MCF 10A (cell line): ENCODE data around the gene PIAS3. TPM values are rescaled to one million over a fixed set of nuclear protein-coding genes. Genes with fewer than 3 reads are reported as not detected.
"Not testable (repeated sequence)": the region's sequence is repeated elsewhere in the genome, so short reads cannot be mapped to it uniquely, and the experiment has no call there.

ENCODE experiments used
- BruUV-seq: library from RNA; stranded (reverse); fragments of 400-500 nt; replicated peaks from 2 replicates; lab custom pipeline; 2021; lab: Mats Ljungman, UMichigan
- CTCF ChIA-PET: fragments of 300-600 bp; sonication (Branson Sonifier 250); formaldehyde crosslinking; extraction: SDS; loops from one replicate; lab custom pipeline; 2021; ENCODE audit warnings: antibody characterized with exemption, inconsistent platforms; lab: Yijun Ruan, JAX
- POLR2A ChIA-PET: fragments of 300-600, 350-650 bp; sonication (Branson Sonifier 250); formaldehyde crosslinking; extraction: SDS; loops from one replicate; lab custom pipeline; 2020; ENCODE audit warnings: antibody characterized with exemption, inconsistent platforms; lab: Yijun Ruan, JAX
- DNase-seq: peaks from one replicate; pipeline ENCODE4 v3.0.0-alpha.2; 2018; ENCODE audit not compliant: unreplicated experiment
- H3K27ac Mint-ChIP-seq: one replicate; pipeline ENCODE4 v1.8.0; 2022; ENCODE audit warnings: mild to moderate bottlenecking, low read depth, mixed read lengths; ENCODE audit not compliant: unreplicated experiment
- H3K27me3 Mint-ChIP-seq: one replicate; pipeline ENCODE4 v1.8.0; 2022; ENCODE audit warnings: mixed read lengths; ENCODE audit not compliant: insufficient read depth, unreplicated experiment
- H3K36me3 Mint-ChIP-seq: one replicate; pipeline ENCODE4 v1.8.0; 2022; ENCODE audit warnings: mild to moderate bottlenecking, moderate library complexity, mixed read lengths; ENCODE audit not compliant: insufficient read depth, unreplicated experiment
- H3K4me1 Mint-ChIP-seq: one replicate; pipeline ENCODE4 v1.8.0; 2022; ENCODE audit warnings: mixed read lengths; ENCODE audit not compliant: insufficient read depth, unreplicated experiment
- H3K4me3 Mint-ChIP-seq: one replicate; pipeline ENCODE4 v1.8.0; 2022; ENCODE audit warnings: mild to moderate bottlenecking, moderate library complexity, mixed read lengths; ENCODE audit not compliant: unreplicated experiment
- H3K9me3 Mint-ChIP-seq: one replicate; pipeline ENCODE4 v1.8.0; 2022; ENCODE audit warnings: mixed read lengths; ENCODE audit not compliant: unreplicated experiment
- intact Hi-C: fragments of 100-400 bp; cut with micrococcal nuclease; formaldehyde crosslinking; loops from 2 replicates; pipeline ENCODE4 v1.14.1; 2022
- total RNA-seq: library from RNA; stranded (reverse); gene quantifications from 2 replicates; pipeline ENCODE4 v1.2.3, GENCODE V29; 2022
- TF ChIP-seq, protein P1 (sequence below): fragments of 200-600 bp; IDR thresholded peaks from one replicate; pipeline ENCODE4 v1.8.0; 2022; ENCODE audit warnings: antibody characterized with exemption, mild to moderate bottlenecking; ENCODE audit not compliant: unreplicated experiment

The PIAS3 gene
- total RNA-seq, 1 experiment from 2014 or later: 34.3 TPM

DNA sequence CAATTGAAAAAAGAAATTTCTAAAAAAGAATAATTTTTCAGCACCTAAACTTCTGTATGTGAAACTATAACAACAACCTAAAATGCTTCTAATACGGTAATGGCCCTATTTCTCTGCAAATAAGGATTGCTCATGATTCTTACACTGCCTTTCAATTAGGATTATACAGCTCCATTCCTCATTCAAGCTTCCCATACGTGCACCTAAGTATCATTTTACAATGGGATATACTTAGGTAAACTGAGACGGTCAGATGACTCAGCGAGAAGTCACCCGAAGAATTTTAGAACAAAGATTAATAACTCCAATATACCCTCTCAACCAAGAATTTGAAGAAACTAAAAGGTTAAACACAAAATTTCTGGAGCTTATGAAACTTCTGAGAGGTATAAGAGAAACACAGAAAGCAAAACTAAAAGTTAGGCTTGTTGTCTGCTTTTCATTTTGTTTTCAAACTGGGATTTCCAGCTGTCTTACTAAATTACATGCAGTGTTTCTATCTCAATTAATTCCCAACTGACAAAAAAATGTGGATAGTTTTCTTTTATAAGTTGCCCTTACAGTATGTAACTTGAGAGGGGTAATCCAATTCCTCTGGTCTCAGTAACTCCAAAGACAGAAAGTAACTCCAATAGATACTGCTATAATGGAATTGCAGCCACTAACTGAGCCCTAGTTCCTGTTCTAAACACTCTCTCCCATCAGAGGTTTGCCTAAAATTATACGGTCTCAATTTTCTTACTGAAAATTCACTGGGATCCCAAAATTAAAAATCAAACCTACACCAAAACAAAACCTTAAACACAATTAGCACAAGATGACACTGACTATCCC, 45.7 kb downstream of the PIAS3 start:
- DNase-seq, CTCF ChIA-PET, H3K36me3 Mint-ChIP-seq, H3K4me3 Mint-ChIP-seq, intact Hi-C loops, H3K4me1 Mint-ChIP-seq, H3K9me3 Mint-ChIP-seq, H3K27ac Mint-ChIP-seq, BruUV-seq, POLR2A ChIA-PET, H3K27me3 Mint-ChIP-seq: not testable (repeated sequence)

DNA sequence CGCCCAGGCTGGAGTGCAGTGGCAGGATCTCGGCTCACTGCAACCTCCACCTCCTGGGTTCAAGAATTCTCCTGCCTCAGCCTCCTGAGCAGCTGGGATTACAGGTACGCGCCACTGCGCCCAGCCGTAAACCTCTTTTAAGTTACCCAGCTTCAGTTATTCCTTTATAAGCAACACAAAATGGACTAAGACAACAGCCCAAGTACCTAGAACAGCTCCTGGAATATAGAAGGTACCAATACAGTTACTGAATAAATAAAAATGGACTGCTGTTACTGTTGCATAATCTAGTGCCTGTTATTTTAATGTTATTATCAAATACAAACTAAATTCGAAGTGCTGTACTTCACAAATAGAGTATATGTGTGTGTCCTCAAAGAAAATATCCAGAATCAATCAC, 52.0 kb downstream of the PIAS3 start:
- no peaks in the 10 kb centered on the region for H3K27me3 Mint-ChIP-seq
- no peaks in the 10 kb centered on the region for H3K36me3 Mint-ChIP-seq
- ChIA-PET CTCF (no interaction called here), POLR2A (interaction anchor here (1.4 to 7.2 kb wide), 4 partner anchors 11 to 157 kb away, joined by 4 to 46 read pairs (median 4); partner anchors contain the start of genes ANKRD34A, POLR3C, POLR3GL and RNF115)
- no peak overlapping the region for H3K4me3 Mint-ChIP-seq
- no TSS peak for BruUV-seq
- H3K4me1 Mint-ChIP-seq: peaks cover 25% of the 10 kb centered on the region
- no peak for DNase-seq
- H3K27ac Mint-ChIP-seq: no peak overlapping the region
- intact Hi-C loops: no loop called here
- TF ChIP-seq, protein P1, sequence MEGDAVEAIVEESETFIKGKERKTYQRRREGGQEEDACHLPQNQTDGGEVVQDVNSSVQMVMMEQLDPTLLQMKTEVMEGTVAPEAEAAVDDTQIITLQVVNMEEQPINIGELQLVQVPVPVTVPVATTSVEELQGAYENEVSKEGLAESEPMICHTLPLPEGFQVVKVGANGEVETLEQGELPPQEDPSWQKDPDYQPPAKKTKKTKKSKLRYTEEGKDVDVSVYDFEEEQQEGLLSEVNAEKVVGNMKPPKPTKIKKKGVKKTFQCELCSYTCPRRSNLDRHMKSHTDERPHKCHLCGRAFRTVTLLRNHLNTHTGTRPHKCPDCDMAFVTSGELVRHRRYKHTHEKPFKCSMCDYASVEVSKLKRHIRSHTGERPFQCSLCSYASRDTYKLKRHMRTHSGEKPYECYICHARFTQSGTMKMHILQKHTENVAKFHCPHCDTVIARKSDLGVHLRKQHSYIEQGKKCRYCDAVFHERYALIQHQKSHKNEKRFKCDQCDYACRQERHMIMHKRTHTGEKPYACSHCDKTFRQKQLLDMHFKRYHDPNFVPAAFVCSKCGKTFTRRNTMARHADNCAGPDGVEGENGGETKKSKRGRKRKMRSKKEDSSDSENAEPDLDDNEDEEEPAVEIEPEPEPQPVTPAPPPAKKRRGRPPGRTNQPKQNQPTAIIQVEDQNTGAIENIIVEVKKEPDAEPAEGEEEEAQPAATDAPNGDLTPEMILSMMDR: no peak
- H3K9me3 Mint-ChIP-seq: no peaks in the 10 kb centered on the region

DNA sequence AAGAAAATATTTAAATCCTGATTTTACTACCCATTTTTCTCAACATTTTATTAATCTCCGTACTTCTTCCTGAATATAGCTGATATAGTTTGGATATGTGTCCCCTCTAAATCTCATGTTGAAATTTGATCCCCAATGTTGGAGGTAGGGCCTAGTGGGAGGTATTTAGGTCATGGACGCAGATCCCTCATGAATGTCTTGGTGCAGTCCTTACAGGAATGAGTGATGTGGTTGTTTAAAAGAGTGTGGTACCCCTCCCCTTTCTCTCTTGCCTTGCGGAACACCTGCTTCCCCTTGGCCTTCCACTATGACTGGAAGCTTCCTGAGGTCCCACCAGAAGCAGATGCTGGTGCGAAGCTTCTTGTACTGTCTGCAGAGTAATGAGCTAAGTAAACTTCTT, 52.5 kb downstream of the PIAS3 start:
- intact Hi-C loops: no loop called here
- CTCF ChIA-PET: interaction anchor here (0.6 to 1.0 kb wide), 2 partner anchors 10 to 11 kb away, joined by 3 to 5 read pairs; no protein-coding TSS in a partner anchor
- BruUV-seq: no TSS peak
- no peaks in the 10 kb centered on the region for H3K9me3 Mint-ChIP-seq
- H3K27me3 Mint-ChIP-seq: no peaks in the 10 kb centered on the region
- H3K4me1 Mint-ChIP-seq: peaks cover 26% of the 10 kb centered on the region
- no peak overlapping the region for H3K27ac Mint-ChIP-seq
- POLR2A ChIA-PET: interaction anchor here (0.9 to 7.2 kb wide), 5 partner anchors 10 to 158 kb away, joined by 3 to 46 read pairs (median 4); partner anchors contain the start of genes ANKRD34A, POLR3C, POLR3GL and RNF115
- no peaks in the 10 kb centered on the region for H3K36me3 Mint-ChIP-seq
- no peak for DNase-seq
- TF ChIP-seq, protein P1: no peak
- no peak overlapping the region for H3K4me3 Mint-ChIP-seq

DNA sequence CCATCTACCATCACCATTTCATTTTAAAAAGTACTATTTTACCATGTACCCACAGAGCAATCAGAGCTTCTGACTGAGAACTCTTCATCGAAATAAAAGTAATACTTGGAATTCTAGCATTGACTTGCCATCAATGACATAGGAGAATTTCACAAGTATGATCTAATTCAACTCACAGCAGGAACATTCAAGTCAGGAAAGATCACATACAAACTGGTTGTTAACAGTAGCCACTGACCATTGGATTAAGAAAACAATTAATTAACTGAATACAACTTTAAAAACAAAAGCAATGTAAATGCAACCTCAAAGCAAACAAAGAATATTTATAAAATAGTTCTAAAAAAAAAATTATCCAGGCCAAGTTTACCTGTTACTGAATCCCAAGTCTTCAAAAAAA, 53.8 kb downstream of the PIAS3 start:
- intact Hi-C loops: no loop called here
- Mint-ChIP-seq H3K4me1 (peaks cover 40% of the 10 kb centered on the region), H3K27me3 (no peaks in the 10 kb centered on the region), H3K4me3 (no peak overlapping the region), H3K36me3 (no peaks in the 10 kb centered on the region), H3K27ac (no peak overlapping the region), H3K9me3 (no peaks in the 10 kb centered on the region)
- no peak for DNase-seq
- TF ChIP-seq, protein P1: no peak
- CTCF ChIA-PET: interaction anchor here (1.0 to 1.7 kb wide), 2 partner anchors 13 to 19 kb away, joined by 3 to 5 read pairs; partner anchors contain the start of genes POLR3C and RNF115
- no TSS peak for BruUV-seq
- POLR2A ChIA-PET: interaction anchor here (0.8 to 7.2 kb wide), 4 partner anchors 19 to 153 kb away, joined by 3 to 46 read pairs (median 14); partner anchors contain the start of genes LIX1L, POLR3C and RNF115
